Activated B cell treated with CpG ODN at 0.5 μM for 24 hours (primary cell): ENCODE measurements around the gene FLNB. TPM values are rescaled to one million over a fixed set of nuclear protein-coding genes. Genes with fewer than 3 reads are reported as not detected.

Experiments
- ATAC-seq: fragments of 200-7000 bp; cut with Tn5 transposase; one replicate; pipeline ENCODE4 v1.10.0; 2021; ENCODE audit warnings: low read depth, mild to moderate bottlenecking, moderate library complexity
- CTCF ChIA-PET: fragments of 350-600 bp; sonication (Branson Sonifier 250); formaldehyde crosslinking; loops from one replicate; lab custom pipeline; 2021; ENCODE audit warnings: antibody characterized with exemption; lab: Charles Lee
- POLR2A ChIA-PET: fragments of 350-600 bp; sonication (Branson Sonifier 250); formaldehyde crosslinking; loops from one replicate; lab custom pipeline; 2021; ENCODE audit warnings: antibody characterized with exemption; lab: Charles Lee
- DNase-seq: peaks from one replicate; pipeline ENCODE4 v3.0.0; 2022
- H3K27ac Mint-ChIP-seq: one replicate; pipeline ENCODE4 v1.8.0; 2020; ENCODE audit warnings: mixed read lengths
- H3K27me3 Mint-ChIP-seq: one replicate; pipeline ENCODE4 v1.8.0; 2021; ENCODE audit warnings: mixed read lengths
- H3K36me3 Mint-ChIP-seq: one replicate; pipeline ENCODE4 v1.8.0; 2021; ENCODE audit warnings: low read depth, mixed read lengths
- H3K4me1 Mint-ChIP-seq: one replicate; pipeline ENCODE4 v1.8.0; 2021; ENCODE audit warnings: mixed read lengths
- H3K4me3 Mint-ChIP-seq: one replicate; pipeline ENCODE4 v1.8.0; 2020; ENCODE audit warnings: mild to moderate bottlenecking, mixed read lengths
- H3K9me3 Mint-ChIP-seq: one replicate; pipeline ENCODE4 v1.8.0; 2020; ENCODE audit warnings: mixed read lengths
- intact Hi-C: fragments of 100-400 bp; cut with micrococcal nuclease; formaldehyde crosslinking; loops from one replicate; pipeline ENCODE4 v1.15.1; 2024
- total RNA-seq: library from RNA; stranded (reverse); gene quantifications from 2 replicates; pipeline ENCODE4 v1.2.3, GENCODE V29; 2022
- TF ChIP-seq, protein P1 (sequence below): fragments of 200-600 bp; IDR thresholded peaks from one replicate; pipeline ENCODE4 v1.8.0; 2022; ENCODE audit warnings: antibody characterized with exemption, mild to moderate bottlenecking

The FLNB gene
- total RNA-seq, 1 donor from 2014 or later = 16.7 TPM

DNA sequence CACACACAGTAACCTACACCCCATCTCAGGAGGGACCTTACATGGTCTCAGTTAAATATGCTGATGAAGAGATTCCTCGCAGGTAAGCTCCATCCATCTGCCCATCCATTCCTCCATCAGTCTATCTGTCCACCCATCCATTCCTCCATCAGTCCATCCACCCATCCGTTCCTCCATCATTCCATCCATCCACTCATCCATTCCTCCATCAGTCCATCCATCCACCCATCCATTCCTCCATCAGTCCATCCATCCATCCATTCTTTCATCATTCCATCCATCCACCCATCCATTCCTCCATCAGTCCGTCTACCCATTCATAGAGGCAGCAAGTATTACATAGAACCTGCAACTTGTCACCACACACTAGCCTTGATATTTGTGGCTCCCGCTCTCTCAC, 124.6 kb downstream of the FLNB start:
- CTCF ChIA-PET = interaction anchor here (0.7 kb wide), 1 partner anchor 16 kb away, joined by 7 read pairs; no protein-coding TSS in a partner anchor
- TF ChIP-seq, protein P1, sequence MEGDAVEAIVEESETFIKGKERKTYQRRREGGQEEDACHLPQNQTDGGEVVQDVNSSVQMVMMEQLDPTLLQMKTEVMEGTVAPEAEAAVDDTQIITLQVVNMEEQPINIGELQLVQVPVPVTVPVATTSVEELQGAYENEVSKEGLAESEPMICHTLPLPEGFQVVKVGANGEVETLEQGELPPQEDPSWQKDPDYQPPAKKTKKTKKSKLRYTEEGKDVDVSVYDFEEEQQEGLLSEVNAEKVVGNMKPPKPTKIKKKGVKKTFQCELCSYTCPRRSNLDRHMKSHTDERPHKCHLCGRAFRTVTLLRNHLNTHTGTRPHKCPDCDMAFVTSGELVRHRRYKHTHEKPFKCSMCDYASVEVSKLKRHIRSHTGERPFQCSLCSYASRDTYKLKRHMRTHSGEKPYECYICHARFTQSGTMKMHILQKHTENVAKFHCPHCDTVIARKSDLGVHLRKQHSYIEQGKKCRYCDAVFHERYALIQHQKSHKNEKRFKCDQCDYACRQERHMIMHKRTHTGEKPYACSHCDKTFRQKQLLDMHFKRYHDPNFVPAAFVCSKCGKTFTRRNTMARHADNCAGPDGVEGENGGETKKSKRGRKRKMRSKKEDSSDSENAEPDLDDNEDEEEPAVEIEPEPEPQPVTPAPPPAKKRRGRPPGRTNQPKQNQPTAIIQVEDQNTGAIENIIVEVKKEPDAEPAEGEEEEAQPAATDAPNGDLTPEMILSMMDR = no peak

DNA sequence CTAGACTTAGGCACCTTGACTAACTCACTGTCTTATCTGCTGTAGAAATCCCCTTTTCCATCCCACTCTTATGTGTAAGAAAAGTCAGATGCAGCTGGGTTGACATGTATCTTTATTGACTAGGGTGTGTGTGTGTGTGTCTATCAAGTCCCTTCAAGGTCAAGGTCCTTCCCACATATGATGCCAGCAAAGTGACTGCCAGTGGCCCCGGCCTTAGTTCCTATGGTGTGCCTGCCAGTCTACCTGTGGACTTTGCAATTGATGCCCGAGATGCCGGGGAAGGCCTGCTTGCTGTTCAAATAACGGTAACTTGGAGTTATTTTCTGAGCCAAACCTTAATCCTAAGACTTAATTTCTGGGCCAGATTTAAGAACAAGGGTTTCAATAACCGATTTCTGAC, 126.2 kb downstream of the FLNB start:
- Mint-ChIP-seq H3K27me3 (no peaks in the 10 kb centered on the region), H3K36me3 (peaks cover 64% of the 10 kb centered on the region), H3K4me1 (no peaks in the 10 kb centered on the region), H3K27ac (no peak overlapping the region), H3K9me3 (no peaks in the 10 kb centered on the region), H3K4me3 (no peak overlapping the region)
- no peak for DNase-seq
- intact Hi-C loops = no loop called here
- TF ChIP-seq, protein P1 = no peak
- ChIA-PET POLR2A (no interaction called here), CTCF (interaction anchor here (1.0 to 1.4 kb wide), 2 partner anchors 8 to 18 kb away, joined by 3 read pairs; no protein-coding TSS in a partner anchor)
- no peak for ATAC-seq

More for the DNA sequence above, 124.6 kb downstream of the FLNB start:
- no peaks in the 10 kb centered on the region for H3K4me1 Mint-ChIP-seq
- H3K9me3 Mint-ChIP-seq = no peaks in the 10 kb centered on the region
- H3K27ac Mint-ChIP-seq = no peak overlapping the region
- POLR2A ChIA-PET = no interaction called here
- no peaks in the 10 kb centered on the region for H3K27me3 Mint-ChIP-seq
- no peak overlapping the region for H3K4me3 Mint-ChIP-seq
- H3K36me3 Mint-ChIP-seq = peaks cover 60% of the 10 kb centered on the region
- ATAC-seq = no peak
- intact Hi-C loops = no loop called here
- no peak for DNase-seq

DNA sequence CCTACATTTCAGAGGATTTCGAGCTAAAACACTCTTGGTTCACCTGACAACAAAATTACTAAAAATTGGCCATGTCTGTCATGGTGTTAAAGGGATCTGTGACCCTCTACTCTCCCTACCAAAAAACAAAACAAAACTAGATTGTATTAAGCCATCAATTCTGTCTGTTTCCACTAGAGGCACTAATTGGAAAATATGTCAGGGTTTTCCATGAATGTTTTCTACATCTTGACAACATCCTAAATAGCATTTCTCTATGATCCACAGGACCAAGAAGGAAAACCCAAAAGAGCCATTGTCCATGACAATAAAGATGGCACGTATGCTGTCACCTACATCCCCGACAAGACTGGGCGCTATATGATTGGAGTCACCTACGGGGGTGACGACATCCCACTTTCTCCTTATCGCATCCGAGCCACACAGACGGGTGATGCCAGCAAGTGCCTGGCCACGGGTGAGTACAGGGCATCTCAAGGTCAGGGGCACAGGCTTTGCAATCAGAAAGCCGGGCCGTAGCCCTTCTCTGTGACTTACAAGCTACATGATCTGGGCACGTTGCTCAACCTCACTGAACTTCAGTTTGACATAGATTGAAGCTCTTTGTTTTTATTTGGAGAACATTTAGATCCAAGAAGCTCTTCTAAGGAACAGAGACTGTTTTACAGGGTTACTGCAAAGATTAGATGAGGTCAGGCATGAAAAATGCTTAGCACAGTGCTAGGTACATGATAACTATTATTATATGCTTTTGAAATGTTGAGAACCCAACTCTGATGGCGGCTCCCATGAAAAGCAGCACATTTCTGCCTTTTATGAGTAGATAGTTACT, 127.7 kb downstream of the FLNB start:
- Mint-ChIP-seq H3K9me3 (no peaks in the 10 kb centered on the region), H3K36me3 (peaks cover 67% of the 10 kb centered on the region), H3K27ac (no peak overlapping the region), H3K4me1 (no peaks in the 10 kb centered on the region), H3K4me3 (no peak overlapping the region), H3K27me3 (no peaks in the 10 kb centered on the region)
- intact Hi-C loops = no loop called here
- DNase-seq = no peak
- no peak for ATAC-seq
- ChIA-PET CTCF (interaction anchor here (1.0 to 1.4 kb wide), 2 partner anchors 9 to 19 kb away, joined by 3 read pairs; no protein-coding TSS in a partner anchor), POLR2A (interaction anchor here (0.6 kb wide), 1 partner anchor 250 kb away, joined by 3 read pairs; no protein-coding TSS in a partner anchor)
- TF ChIP-seq, protein P1 = no peak

DNA sequence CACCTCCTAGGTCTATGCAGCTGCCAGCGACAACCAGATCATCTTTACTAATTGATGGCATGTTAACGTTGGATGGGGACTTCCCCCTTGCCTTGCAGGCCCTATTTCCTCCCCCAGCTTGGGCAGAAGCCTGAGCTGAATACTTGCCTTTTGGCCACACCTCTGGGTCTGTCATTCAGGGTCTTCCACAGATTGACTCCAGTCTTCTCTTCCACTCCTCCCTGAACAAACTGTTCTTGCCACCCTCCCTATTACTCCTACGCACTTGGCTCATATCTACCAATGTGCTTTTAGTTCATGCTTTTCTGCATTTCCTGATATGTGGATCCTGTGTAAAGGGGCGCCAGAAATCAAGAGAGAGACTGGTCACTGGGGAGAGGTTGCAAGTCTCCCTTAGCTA, 129.1 kb downstream of the FLNB start:
- POLR2A ChIA-PET = no interaction called here
- no peak overlapping the region for H3K27ac Mint-ChIP-seq
- CTCF ChIA-PET = no interaction called here
- no peaks in the 10 kb centered on the region for H3K9me3 Mint-ChIP-seq
- DNase-seq (no peak), ATAC-seq (no peak)
- H3K27me3 Mint-ChIP-seq = no peaks in the 10 kb centered on the region
- intact Hi-C loops = no loop called here
- TF ChIP-seq, protein P1 = no peak
- no peak overlapping the region for H3K4me3 Mint-ChIP-seq
- no peaks in the 10 kb centered on the region for H3K4me1 Mint-ChIP-seq
- peaks cover 73% of the 10 kb centered on the region for H3K36me3 Mint-ChIP-seq

- POLR2A ChIA-PET = no interaction called here
- Mint-ChIP-seq H3K36me3 (peaks cover 73% of the 10 kb centered on the region), H3K9me3 (no peaks in the 10 kb centered on the region), H3K4me1 (no peaks in the 10 kb centered on the region), H3K27ac (no peak overlapping the region), H3K27me3 (no peaks in the 10 kb centered on the region), H3K4me3 (no peak overlapping the region)
- ATAC-seq (no peak), DNase-seq (no peak)
- intact Hi-C loops = no loop called here
- CTCF ChIA-PET = no interaction called here
- TF ChIP-seq, protein P1 = no peak
Measured at GRCh38 chr3:58141766-58142345, 133.6 kb downstream of the FLNB start.
